ENCODE data around the gene IGFBP6.

The IGFBP6 gene

DNA sequence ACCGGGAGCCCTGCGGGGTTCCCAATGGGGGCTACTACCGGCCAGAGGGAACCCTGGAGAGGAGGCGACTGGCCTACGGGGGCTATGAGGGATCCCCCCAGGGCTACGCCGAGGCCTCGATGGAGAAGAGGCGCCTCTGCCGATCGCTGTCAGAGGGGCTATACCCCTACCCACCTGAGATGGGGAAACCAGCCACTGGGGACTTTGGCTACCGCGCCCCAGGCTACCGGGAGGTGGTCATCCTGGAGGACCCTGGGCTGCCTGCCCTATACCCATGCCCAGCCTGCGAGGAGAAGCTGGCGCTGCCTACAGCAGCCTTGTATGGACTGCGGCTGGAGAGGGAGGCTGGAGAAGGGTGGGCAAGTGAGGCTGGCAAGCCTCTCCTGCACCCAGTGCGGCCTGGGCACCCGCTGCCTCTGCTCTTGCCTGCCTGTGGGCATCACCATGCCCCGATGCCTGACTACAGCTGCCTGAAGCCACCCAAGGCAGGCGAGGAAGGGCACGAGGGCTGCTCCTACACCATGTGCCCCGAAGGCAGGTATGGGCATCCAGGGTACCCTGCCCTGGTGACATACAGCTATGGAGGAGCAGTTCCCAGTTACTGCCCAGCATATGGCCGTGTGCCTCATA is 37.9 kb upstream of the IGFBP6 start:
- no peak for DNase-seq

DNA sequence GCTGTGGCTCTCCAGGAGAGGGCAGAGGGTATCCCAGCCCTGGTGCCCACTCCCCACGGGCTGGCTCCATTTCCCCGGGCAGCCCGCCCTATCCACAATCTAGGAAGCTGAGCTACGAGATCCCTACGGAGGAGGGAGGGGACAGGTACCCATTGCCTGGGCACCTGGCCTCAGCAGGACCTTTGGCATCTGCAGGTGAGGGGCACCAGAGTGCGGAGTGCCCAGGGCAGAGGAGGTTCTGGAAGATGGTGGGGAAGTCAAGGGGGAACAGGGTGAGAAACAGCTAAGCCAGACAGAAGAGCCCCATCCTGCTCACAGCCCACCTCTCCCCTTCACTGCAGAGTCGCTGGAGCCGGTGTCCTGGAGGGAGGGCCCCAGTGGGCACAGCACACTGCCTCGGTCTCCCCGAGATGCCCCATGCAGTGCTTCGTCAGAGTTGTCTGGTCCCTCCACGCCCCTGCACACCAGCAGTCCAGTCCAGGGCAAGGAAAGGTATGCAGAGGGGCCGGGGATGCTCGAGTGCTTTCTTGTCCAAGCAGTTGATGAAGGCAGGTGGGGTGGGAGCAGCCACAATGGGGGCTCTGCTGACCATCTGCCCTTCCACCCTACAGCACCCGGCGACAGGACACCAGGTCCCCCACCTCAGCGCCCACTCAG is 37.3 kb upstream of the IGFBP6 start:
- DNase-seq = no peak

DNA sequence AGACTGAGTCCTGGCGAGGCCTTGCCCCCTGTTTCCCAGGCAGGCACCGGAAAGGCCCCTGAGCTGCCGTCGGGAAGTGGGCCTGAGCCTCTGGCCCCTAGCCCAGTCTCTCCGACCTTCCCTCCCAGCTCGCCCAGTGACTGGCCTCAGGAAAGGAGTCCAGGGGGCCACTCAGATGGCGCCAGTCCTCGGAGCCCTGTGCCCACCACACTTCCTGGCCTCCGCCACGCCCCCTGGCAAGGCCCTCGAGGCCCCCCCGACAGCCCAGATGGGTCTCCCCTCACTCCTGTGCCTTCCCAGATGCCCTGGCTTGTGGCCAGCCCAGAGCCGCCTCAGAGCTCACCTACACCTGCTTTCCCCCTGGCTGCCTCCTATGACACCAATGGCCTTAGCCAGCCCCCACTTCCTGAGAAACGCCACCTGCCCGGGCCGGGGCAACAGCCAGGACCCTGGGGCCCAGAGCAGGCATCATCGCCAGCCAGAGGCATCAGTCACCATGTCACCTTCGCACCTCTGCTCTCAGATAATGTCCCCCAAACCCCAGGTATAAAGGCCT is 36.7 kb upstream of the IGFBP6 start:
- no peak for DNase-seq

DNA sequence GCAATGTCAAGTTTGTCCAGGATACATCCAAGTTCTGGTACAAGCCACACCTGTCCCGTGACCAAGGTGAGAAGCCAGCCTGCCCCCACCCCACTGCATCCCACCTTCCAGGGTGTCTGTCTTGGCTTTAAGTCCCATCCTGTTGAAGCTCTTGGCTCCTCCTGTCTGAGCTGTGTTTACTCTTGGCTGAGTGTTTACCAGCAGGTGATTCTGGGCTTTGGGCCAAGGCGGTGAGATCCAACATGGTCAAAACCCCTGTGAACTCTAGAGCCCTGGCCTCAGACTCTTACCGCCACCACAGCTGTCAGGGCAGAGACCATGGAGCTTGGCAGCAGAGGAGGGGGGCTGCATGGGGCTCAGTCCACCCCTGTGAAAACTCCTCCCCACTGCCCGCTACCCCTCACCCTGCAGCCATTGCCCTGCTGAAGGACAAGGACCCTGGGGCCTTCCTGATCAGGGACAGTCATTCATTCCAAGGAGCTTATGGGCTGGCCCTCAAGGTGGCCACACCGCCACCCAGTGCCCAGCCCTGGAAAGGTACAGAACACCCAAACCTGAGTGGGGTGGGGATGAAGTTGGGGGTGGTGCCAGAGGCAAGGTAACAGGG is 36.0 kb upstream of the IGFBP6 start:
- DNase-seq = no peak

GRCh38 chr12:53062011-53062961 is 35.2 kb upstream of the IGFBP6 start:
- DNase-seq = no peak

- DNase-seq = no peak
These were observed 34.3 kb upstream of the IGFBP6 start for GRCh38 chr12:53062977-53063707.

DNA sequence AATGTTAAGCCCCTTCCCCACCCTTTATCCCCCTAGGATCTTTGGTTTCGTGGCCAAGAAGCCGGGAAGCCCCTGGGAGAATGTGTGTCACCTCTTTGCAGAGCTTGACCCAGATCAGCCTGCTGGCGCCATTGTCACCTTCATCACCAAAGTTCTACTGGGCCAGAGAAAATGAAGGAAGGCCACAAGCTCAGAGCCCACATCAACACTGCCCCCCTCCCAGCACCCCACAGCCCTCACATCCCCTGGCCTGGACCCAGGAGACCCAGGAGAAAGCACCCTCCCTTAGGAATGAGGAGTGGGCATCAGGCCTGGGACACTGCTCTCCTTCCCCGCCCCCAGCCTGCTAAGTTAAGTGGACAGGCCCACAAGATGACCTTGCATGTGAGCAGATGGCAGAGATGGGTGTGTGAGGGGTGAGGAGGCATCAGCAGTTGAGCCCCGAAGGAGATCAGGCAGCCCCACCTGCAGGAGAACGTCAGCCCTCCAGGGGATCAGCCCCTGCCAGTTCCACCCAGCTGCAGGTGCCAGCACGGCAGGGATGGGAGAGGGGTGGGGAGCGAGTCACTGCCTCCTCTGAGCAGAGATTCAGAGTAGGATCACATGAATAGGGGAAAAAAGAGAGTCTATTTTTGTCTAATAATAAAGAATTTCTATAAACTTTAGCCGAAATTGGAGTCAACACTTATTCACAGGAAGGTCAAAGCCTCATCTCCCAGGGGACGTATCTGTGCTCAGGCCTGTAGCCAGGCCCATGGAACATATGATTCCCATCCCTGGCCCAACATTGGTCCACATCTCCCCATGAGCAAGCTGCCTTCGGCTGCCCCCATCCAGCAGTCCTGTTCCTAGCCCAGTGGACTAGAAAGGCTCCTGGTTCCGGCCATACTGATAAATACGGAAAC is 33.5 kb upstream of the IGFBP6 start:
- no peak for DNase-seq

DNA sequence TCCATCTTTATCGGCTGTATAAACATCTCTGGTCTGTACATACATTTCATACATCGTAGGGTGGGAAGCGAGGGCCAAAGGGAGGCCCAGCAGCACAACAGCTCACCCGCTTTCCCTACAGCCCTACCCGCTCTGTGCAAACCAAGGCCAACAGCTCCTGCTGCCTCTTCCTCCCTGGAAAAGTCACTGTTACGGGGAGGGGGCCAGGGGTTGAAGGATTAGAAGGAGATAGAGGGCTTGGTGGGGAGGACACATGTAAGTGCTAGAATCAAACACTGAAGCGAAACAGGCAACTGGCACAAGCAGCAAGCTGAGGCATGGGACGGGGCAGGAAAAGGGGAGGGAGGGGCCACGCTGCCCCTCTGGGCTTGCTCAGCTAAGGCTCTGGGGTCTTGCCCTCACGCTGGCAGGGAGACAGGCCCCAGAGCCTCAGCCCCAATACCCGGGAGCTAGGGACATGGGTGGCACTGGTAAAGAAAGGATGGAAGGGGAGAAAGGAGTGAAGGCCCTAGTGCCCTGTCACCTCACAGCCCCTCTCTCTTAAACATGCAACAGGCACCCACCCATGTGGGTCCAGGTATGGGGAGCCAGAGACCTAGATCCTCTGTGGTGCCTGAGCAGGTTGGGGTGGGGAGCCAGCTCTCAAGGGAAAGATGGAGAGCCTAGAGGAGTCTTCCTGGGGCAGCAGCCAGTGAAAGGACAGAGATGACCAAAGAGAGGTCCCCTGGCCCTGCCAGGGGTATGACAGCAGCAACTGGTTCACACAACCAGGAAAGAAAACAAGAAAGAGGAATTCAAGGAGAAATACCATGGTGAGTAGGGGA is 32.6 kb upstream of the IGFBP6 start:
- DNase-seq = no peak

DNA sequence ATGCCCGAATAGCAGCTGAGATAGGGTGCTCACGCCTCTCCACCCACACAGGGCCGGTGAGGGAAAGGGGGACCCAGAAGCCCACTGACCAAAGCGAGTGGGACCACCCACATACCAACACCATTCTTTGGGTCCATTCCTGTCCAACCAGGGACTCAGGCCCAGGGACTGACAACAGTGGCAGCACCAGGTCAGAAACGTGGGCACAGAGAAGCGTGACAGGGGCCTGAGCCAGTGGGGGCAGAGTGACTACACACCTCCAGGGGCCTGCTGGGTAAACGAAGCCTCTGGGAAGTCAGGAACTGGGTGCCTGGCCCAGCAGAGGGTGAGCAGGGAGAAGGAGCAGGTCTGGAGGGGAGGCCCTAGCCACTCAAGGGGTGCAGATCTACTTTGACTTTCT is 32.0 kb upstream of the IGFBP6 start:
- DNase-seq = no peak

GRCh38 chr12:53065975-53066931 is 31.2 kb upstream of the IGFBP6 start:
- DNase-seq = peak; percentile 39 to 67 (median 56)

- DNase-seq = no peak
These were observed 30.1 kb upstream of the IGFBP6 start for GRCh38 chr12:53067074-53067992.

DNA sequence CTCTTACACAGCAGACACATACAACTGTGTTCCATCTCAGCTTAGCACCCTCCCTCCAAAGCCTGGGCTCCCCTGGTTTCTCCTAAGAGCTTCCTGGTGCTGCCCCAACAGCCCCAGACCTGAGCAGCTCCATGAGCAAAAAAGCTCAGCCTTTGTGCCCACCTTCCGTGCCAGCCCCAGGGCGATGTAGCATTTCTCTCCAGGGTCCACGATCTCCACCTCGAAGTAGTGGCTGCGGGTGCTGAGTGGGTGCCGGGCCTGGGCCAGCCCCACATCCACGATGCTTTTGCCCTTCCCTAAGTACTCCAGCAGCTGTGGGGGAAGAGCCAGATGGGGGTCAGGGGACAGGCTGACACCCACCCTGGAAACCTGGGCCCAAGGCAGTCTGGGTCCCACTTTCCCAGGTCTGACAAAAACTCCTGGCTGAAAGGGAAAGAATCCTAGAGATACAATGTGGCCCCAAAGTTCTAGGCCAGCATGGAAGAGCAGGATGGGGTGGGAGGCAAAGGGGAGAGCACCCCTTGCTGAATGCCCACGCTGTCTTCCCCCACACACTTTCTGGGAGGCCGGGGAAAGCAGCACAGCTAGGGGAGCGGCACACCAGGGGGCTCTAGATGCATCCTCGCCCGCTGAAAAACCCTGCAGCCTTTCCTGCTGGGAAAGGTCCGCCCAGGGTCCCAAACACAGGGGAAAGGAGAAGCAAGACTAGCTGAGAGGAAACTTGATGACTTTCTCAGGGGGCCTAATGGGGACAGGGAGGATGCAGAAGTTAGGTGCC is 29.3 kb upstream of the IGFBP6 start:
- DNase-seq = no peak

GRCh38 chr12:53068811-53069585 is 28.5 kb upstream of the IGFBP6 start:
- no peak for DNase-seq

GRCh38 chr12:53069621-53070410 is 27.7 kb upstream of the IGFBP6 start:
- DNase-seq = no peak

DNA sequence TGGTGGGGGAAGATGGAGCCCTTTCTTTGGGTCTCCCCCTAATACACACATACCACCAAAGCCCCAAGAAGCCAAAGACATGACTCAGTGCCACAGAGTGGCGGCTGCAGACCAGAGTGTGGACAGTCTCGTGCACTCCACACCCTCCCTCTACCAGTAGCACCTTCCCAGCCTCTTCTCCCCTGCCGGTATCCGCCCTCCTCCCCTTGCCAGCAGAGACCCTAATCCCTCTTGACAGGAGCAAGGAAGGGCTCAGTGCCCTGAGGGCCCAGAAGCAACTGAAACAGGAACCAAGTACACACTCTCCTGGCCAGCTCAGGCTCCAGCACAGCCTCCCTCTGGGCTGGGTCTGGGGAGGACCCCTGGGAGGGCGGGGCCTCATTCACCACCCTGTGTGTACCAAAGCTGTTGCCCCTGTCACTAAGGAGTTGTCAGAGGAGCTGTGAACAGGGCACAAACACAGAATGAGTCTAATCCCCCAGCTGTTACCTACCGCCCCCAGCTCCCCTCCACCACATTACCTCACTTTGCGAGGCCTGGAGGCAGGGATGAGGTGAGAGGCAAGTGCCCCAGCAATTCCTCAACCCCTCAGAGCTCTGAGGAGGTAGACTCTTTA is 26.5 kb upstream of the IGFBP6 start:
- no peak for DNase-seq
